ENCODE results near the gene ACOXL.
"Not testable (repeated sequence)": the region's sequence is repeated elsewhere in the genome, so short reads cannot be mapped to it uniquely, and the experiment has no call there.

Gene ACOXL

GRCh38 chr2:110732422-110733413, at the start of gene ACOXL:
TSS of gene ACOXL (plus strand) at chr2:110732573. CDS start at chr2:110768390, 35,817 bp downstream.
- DNase-seq (ENCODE audit: low read depth) = no peak

GRCh38 chr2:110682872-110683271, 49.5 kb upstream of the ACOXL start:
- no peak for DNase-seq (ENCODE audit: low read depth)

GRCh38 chr2:110687775-110688484, 44.4 kb upstream of the ACOXL start:
- DNase-seq (ENCODE audit: low read depth) = not testable (repeated sequence)

GRCh38 chr2:110688594-110689091, 43.7 kb upstream of the ACOXL start:
- DNase-seq (ENCODE audit: low read depth) = no peak

GRCh38 chr2:110690083-110690965, 42.0 kb upstream of the ACOXL start:
- no peak for DNase-seq (ENCODE audit: low read depth)

GRCh38 chr2:110691612-110692258, 40.6 kb upstream of the ACOXL start:
- DNase-seq (ENCODE audit: low read depth) = no peak

GRCh38 chr2:110695146-110695898, 37.1 kb upstream of the ACOXL start:
- not testable (repeated sequence) for DNase-seq (ENCODE audit: low read depth)

- DNase-seq (ENCODE audit: low read depth) = not testable (repeated sequence)
Observed at GRCh38 chr2:110698253-110698652, 34.1 kb upstream of the ACOXL start.

GRCh38 chr2:110702514-110703380, 29.6 kb upstream of the ACOXL start:
- no peak for DNase-seq (ENCODE audit: low read depth)

GRCh38 chr2:110707386-110707965, 24.9 kb upstream of the ACOXL start:
- DNase-seq (ENCODE audit: low read depth) = no peak

- DNase-seq (ENCODE audit: low read depth) = no peak
Observed at GRCh38 chr2:110708455-110708854, 23.9 kb upstream of the ACOXL start.

- DNase-seq (ENCODE audit: low read depth) = no peak
Observed at GRCh38 chr2:110712737-110713136, 19.6 kb upstream of the ACOXL start.

- DNase-seq (ENCODE audit: low read depth) = no peak
Observed at GRCh38 chr2:110713513-110714362, 18.6 kb upstream of the ACOXL start.

GRCh38 chr2:110714452-110715224, 17.7 kb upstream of the ACOXL start:
- no peak for DNase-seq (ENCODE audit: low read depth)

- DNase-seq (ENCODE audit: low read depth) = no peak
Observed at GRCh38 chr2:110716959-110717645, 15.3 kb upstream of the ACOXL start.

- no peak for DNase-seq (ENCODE audit: low read depth)
Observed at GRCh38 chr2:110717734-110718133, 14.6 kb upstream of the ACOXL start.

- no peak for DNase-seq (ENCODE audit: low read depth)
Observed at GRCh38 chr2:110718382-110718781, 14.0 kb upstream of the ACOXL start.
